HG02588 (cell line): ENCODE measurements around the gene KCNK7.
A peak's percentile ranks its signal among the peaks of the same experiment; 100 is the strongest.
"Not testable (repeated sequence)": the region's sequence is repeated elsewhere in the genome, so short reads cannot be mapped to it uniquely, and the experiment has no call there.

Experiments used
- ATAC-seq: cut with Tn5 transposase; IDR thresholded peaks from one replicate; pipeline ENCODE4 v1.9.1; 2021; ENCODE audit warnings: mild to moderate bottlenecking, moderate library complexity; ENCODE audit not compliant: unreplicated experiment

The KCNK7 gene, protein sequence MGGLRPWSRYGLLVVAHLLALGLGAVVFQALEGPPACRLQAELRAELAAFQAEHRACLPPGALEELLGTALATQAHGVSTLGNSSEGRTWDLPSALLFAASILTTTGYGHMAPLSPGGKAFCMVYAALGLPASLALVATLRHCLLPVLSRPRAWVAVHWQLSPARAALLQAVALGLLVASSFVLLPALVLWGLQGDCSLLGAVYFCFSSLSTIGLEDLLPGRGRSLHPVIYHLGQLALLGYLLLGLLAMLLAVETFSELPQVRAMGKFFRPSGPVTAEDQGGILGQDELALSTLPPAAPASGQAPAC

DNA sequence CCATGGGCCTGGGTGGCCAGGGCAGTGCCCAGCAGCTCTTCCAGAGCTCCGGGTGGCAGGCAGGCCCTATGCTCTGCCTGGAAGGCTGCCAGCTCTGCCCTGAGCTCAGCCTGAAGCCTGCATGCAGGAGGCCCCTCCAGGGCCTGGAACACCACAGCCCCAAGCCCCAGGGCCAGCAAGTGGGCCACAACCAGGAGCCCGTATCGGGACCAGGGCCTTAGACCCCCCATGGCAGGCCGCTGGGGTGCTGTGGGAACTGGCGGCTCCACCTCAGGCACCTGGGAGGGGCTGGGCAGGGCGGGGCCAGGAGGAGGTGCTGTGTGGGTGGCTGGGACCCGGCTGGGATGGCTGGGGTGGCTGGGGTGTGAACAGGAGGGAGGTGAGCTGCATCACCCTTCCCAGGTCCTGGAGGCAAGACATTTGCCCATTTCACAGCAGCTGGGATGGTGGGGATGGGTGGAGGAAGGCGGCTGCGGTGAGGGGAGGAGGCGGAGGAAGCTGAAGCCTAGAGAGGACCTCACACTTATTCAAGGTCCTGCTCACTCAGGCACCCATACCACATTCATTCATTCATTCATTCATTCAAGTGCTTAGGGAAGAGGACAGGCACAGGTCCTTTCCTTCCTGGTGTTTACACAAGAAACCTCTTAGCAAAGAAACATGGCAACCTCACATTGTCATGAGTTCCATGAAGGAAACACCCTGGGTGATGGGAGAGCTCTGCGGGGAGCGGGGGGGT lies at the start of gene KCNK7:
Gene KCNK7 (minus strand): TSS at position 258 of the 739 bp plus-strand sequence. CDS start 28 bp downstream, at position 230.
- ATAC-seq, result no peak

GRCh38 chr11:65644837-65645236 lies 49.2 kb upstream of the KCNK7 start:
- ATAC-seq, result no peak

GRCh38 chr11:65643971-65644370 lies 48.4 kb upstream of the KCNK7 start:
- no peak for ATAC-seq

DNA sequence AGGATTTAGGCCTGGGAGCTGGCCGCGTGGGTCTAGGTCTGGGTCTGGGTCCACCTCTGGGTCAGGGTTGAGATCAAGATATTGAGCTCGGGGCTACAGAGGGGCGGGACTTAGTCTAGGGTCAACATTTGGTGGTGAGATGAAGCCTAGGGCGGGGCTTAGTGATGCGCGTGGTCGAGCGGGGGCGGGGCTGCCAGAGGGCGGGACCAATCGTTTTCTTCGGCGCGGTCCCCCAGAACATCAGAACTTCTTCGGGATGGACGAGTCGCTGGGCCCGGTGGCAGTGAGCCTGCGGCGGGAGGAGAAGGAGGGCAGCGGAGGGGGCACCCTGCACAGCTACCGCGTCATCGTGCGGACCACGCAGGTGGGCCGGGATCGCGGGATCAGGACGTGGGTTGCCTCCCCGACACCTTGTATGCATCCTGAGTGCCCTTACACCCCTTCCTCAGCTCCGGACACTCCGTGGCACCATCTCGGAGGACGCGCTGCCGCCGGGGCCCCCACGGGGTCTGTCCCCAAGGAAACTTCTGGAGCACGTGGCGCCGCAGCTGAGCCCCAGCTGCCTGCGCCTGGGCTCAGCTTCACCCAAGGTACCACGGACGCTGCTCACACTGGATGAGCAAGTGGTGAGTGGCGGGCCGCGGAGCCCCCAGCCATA lies 46.5 kb upstream of the KCNK7 start:
- no peak for ATAC-seq

DNA sequence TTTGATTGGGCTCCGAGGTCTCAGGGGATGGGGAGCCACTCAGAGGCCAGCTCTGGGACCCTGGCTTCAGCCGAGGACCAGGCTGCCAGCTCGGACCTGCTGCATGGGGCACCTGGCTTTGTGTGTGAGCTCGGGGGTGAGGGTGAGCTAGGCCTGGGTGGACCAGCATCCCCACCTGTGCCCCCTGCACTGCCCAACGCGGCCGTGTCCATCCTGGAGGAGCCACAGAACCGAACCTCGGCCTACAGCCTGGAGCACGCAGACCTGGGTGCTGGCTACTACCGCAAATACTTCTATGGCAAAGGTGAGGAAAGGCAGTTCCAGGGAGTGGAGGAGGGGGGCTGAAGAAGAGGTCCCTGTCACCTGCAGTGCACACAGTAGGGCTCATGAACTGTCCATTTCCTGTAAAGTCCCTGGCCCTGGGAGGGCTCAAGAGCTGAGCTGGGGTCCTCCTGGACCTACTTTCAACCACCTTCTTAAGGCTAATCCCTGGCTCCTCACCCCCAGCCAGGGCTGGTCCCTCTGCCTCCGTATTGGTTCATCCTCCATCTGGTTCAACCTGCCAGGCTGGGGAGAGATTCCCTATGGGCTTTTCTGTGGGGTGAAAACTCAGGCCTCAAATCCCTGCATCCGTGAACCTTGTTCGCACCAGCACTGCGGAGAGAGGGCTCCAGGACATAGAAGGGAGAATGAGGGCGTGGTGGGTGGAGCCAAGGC lies 45.9 kb upstream of the KCNK7 start:
- no peak for ATAC-seq

- ATAC-seq, result no peak
Observed at GRCh38 chr11:65640483-65641296, 45.1 kb upstream of the KCNK7 start.

DNA sequence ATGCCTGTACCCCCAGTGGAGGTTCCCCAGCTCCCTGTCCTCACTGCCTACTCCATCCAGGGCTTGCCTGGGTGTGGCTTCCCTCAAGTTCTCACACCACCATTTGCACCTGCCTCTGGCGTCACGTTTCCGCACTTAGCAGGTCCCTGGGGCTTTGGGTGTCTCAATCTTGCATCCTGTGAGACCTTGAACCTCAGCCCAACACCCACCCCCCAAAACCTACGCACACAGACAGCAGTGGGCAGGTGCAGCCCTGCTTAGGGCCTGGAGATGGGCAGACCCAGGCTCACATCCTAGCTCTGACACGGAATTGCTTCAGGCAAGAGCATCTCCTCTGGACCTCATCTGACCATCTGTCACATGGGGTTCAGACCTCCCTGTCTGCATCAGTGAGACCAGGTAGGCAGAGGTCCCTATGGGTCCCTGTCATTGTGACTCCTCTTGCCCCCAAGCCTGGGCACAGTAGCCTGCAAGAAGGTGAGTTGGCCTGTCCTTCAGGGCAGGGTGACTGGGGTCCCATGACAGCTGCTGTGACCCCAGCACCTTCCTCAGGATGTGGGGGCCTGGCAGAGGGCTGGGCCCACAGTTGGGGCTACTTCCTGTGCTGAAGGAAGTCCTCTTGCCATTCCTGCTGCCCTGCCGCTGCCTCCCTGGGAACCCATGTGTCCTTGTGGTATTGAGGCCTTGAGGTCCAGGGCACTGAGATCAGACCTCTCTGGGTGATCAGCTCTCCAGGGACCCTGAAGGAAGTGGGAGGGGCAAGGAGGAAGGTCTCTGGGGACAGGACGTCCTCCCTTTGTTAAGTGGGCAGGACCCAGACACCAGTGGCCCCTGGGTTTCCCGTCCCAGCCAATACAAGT lies 44.3 kb upstream of the KCNK7 start:
- ATAC-seq, result peak; percentile 38

GRCh38 chr11:65639228-65639597 lies 43.6 kb upstream of the KCNK7 start:
- not testable (repeated sequence) for ATAC-seq

GRCh38 chr11:65637794-65638419 lies 42.3 kb upstream of the KCNK7 start, which contains the start of gene SIPA1:
Gene SIPA1 (plus strand): TSS chr11:65638101. CDS start chr11:65640922, 2,821 bp downstream.
- ATAC-seq, result peak; percentile 42

GRCh38 chr11:65637032-65637557 lies 41.5 kb upstream of the KCNK7 start:
- no peak for ATAC-seq

DNA sequence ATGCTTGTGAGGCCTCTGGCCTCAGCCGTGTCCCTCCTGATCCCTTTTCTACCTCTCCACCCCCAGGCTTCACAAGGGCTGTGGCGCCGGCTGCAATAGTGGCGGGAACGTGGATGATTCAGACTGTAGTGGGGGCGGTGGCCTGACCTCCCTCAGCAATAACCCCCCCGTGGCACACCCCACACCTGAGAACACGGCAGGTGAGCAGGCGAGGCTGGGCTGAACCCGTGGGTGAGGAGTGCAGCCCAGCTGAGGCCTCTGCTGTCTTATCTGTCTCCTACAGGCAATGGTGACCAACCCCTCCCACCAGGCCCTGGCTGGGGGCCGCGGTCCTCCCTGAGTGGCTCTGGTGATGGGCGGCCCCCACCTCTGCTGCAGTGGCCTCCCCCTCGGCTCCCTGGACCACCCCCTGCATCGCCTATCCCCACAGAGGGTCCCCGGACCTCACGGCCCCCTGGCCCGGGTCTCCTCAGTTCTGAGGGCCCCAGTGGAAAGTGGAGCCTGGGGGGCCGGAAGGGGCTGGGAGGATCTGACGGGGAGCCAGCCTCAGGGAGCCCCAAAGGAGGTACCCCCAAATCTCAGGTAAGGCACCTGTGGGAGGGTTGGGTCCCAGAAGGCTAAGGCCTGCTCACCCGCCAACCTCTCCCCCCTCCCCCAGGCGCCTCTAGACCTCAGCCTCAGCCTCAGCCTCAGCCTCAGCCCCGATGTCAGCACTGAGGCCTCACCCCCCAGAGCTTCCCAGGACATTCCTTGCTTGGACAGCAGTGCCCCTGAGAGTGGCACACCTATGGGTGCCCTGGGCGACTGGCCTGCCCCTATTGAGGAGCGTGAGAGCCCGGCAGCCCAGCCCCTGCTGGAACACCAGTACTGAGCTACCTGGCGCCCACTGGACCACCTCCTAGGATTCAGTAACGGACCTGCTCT lies 40.8 kb upstream of the KCNK7 start:
- no peak for ATAC-seq

DNA sequence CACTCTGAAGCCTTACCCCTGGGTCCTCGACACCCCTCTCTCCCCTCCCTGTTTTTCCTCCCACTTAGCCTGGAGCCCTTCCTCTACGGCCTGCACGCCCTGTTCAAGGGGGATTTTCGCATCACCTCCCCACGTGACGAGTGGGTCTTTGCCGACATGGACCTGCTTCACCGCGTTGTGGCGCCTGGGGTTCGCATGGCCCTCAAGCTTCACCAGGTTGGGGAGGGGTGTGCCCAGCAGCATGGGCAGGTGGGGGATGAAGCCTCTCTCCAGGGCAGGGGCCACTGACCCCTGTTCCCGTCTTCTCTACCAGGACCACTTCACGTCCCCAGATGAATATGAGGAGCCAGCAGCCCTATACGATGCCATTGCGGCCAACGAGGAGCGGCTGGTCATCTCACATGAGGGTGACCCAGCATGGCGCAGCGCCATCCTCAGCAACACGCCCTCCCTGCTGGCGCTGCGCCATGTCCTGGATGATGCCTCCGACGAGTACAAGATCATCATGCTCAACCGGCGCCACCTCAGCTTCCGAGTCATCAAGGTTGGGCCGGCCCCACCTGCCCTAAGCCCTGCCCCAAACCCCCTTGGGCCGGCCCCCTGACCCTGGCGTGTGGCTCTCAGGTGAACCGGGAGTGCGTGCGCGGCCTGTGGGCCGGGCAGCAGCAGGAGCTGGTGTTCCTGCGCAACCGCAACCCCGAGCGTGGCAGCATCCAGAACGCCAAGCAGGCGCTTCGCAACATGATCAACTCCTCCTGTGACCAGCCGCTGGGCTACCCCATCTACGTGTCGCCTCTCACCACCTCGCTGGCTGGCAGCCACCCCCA lies 39.5 kb upstream of the KCNK7 start:
- no peak for ATAC-seq

GRCh38 chr11:65634440-65634839 lies 38.8 kb upstream of the KCNK7 start:
- no peak for ATAC-seq

DNA sequence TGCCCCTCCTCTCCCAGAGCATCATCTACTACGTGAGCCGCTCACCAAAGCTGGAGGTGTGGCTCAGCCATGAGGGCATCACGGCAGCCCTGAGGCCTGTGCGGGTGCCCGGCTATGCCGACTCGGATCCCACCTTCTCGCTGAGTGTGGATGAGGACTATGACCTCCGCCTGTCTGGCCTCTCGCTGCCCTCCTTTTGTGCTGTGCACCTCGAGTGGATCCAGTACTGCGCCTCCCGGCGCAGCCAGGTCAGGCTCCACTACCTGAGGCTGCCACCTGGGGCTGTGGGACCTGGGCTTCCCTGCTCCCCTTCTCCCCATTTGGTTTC lies 38.5 kb upstream of the KCNK7 start:
- no peak for ATAC-seq

- no peak for ATAC-seq
Observed at GRCh38 chr11:65633390-65634108, 37.9 kb upstream of the KCNK7 start.

- no peak for ATAC-seq
Observed at GRCh38 chr11:65630215-65630614, 34.6 kb upstream of the KCNK7 start.
